Large intestine (tissue), 12 donors: Measurements from ENCODE around the gene CELF3. TPM values are rescaled to one million over a fixed set of nuclear protein-coding genes. Genes with fewer than 3 reads are reported as not detected.

Source experiments
- DNase-seq, 2 donors: peaks; one replicate each; pipeline versions ENCODE4 v3.0.0 to v3.0.0-alpha.2; 2013
- H3K27ac ChIP-seq: one replicate; pipeline ENCODE4 v1.5.1; 2013; ENCODE audit warnings: low read length
- H3K27me3 ChIP-seq: 2 replicates; pipeline ENCODE4 v1.6.1; 2013; ENCODE audit warnings: low read length; ENCODE audit not compliant: control insufficient read depth, insufficient read depth
- H3K36me3 ChIP-seq: 2 replicates; pipeline ENCODE4 v1.6.1; 2013; ENCODE audit warnings: low read length; ENCODE audit not compliant: control insufficient read depth, insufficient read depth
- H3K4me1 ChIP-seq: one replicate; pipeline ENCODE4 v1.6.1; 2013; ENCODE audit warnings: low read length; ENCODE audit not compliant: control insufficient read depth, insufficient read depth
- H3K4me3 ChIP-seq: one replicate; pipeline ENCODE4 v1.5.1; 2013; ENCODE audit warnings: low read length
- H3K9me3 ChIP-seq: one replicate; pipeline ENCODE4 v1.6.1; 2013; ENCODE audit warnings: mild to moderate bottlenecking, low read depth, low read length, moderate library complexity; ENCODE audit not compliant: control insufficient read depth
- WGBS: methylation state at CpG from one replicate; pipeline ENCODE4 v1.1.5; 2013; ENCODE audit warnings: low lambda C conversion rate; ENCODE audit not compliant: insufficient coverage; 5-methylcytosine and 5-hydroxymethylcytosine counted together
- long read RNA-seq, 11 donors: transcript quantifications; one replicate each; lab custom pipeline, GENCODE V29; 2026
- polyA plus RNA-seq: library from polyadenylated mRNA; unstranded; fragments of 120-200 nt; gene quantifications from one replicate; pipeline ENCODE4 v1.2.1, GENCODE V29; 2013

The CELF3 gene
- 57.1 TPM for polyA plus RNA-seq
- long read RNA-seq, donor 1, partial matches to known transcripts, result 0 of 1 reads
- long read RNA-seq, donor 1, other reads (novel, unspliced or antisense), result 0 of 1 reads
- long read RNA-seq, donor 2, partial matches to known transcripts, result 0 of 1 reads
- long read RNA-seq, donor 2, other reads (novel, unspliced or antisense), result 0 of 1 reads
- long read RNA-seq, donor 3, result 0 reads
- long read RNA-seq, donor 4, partial matches to known transcripts, result 0 of 1 reads
- long read RNA-seq, donor 4, other reads (novel, unspliced or antisense), result 0 of 1 reads
- long read RNA-seq, donor 5, transcript CELF3-202 (12 exons, 2,335 nt), result major isoform, 5 of 14 reads
- long read RNA-seq, donor 5, partial matches to known transcripts, result 0 of 14 reads
- long read RNA-seq, donor 5, other reads (novel, unspliced or antisense), result 8 of 14 reads
- long read RNA-seq, donor 6, partial matches to known transcripts, result 0 of 2 reads
- long read RNA-seq, donor 6, other reads (novel, unspliced or antisense), result 0 of 2 reads
- long read RNA-seq, donor 7, partial matches to known transcripts, result 0 of 1 reads
- long read RNA-seq, donor 7, other reads (novel, unspliced or antisense), result 0 of 1 reads
- long read RNA-seq, donor 8, partial matches to known transcripts, result 18 of 19 reads
- long read RNA-seq, donor 8, other reads (novel, unspliced or antisense), result 0 of 19 reads
- long read RNA-seq, donor 9, partial matches to known transcripts, result 15 of 39 reads
- long read RNA-seq, donor 9, other reads (novel, unspliced or antisense), result 23 of 39 reads
- long read RNA-seq, donor 10, partial matches to known transcripts, result 5 of 9 reads
- long read RNA-seq, donor 10, other reads (novel, unspliced or antisense), result 0 of 9 reads
- long read RNA-seq, donor 11, partial matches to known transcripts, result 0 of 12 reads
- long read RNA-seq, donor 11, other reads (novel, unspliced or antisense), result 10 of 12 reads

DNA sequence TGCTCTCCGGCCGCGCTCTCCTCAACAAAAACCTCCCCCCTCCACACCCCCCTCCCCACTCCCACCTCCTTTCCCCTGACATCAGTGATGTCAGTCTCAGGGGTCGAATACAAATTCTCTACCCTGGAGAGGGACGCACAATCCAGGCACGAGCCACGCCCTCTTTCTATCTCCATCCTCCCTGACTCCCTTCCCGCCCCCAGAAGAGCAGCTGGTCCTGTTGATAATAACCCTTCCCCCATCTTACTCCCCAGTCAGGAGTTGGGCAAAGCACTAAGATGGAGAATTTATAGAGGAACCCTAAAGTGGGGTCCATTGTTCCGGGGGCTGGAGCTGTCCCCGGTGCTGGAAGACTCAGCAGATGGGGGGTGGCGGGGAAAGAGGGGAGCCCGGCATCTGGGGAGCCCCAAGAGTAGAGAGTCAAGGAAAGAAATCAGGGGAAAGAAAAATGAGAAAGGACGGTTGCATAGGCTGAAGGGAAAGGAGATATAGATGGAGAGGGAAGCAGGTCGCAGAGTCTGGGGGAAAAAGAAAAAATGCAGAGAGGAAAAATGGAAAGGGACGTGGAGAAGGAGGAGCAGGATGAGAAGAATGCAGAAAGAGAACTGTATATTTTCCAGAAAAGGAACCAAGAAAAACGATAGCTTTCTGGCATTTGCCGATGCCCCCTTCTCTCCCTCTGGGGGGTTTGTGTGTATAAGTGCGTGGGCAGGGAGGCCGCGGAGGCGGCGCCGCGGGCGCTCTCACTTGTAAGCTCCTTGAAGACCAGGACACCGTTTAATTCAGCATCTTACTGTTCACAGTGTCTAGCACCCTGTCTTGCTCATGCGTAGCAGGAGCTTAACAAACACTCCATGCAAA, at the start of gene CELF3:
TSS of gene CELF3 (minus strand) at position 33 of the 861 bp plus-strand sequence. CDS start 783 bp downstream, outside the sequence.
- DNase-seq, result peak; percentile 66 to 85
- Histone ChIP-seq H3K9me3 (no peaks in the 10 kb centered on the region), H3K27ac (peak within 1 kb of the TSS; percentile 73), H3K36me3 (peaks cover 4% of the 10 kb centered on the region), H3K27me3 (no peaks in the 10 kb centered on the region), H3K4me3 (peak within 1 kb of the TSS; percentile 58), H3K4me1 (peaks cover 50% of the 10 kb centered on the region)
- 6% methylated on average over 7 of the region's 27 CpGs for WGBS

DNA sequence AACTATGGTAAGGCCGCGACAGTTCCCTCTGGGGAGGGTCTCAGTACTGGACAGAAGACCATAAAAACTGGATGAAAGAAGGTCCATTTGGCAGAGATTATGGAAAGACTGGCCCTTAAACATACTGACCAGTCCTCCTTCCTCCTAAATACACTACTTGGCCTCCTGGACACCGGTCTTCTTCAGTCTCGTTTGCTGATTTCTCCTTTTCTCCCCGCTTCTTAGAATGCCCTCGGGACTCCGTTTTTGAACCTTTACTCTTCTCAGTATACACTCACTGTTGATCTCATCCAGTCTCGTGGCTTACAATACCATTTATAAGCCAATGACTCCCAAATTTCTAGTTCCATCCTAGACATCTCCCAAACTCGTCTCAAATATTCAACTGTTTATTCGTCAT, 47.4 kb upstream of the CELF3 start:
- H3K36me3 ChIP-seq, result peaks cover 26% of the 10 kb centered on the region
- peak overlapping the region; percentile 82 for H3K4me3 ChIP-seq
- WGBS, result 54% methylated on average over 10 of the region's 10 CpGs
- DNase-seq, result no peak
- H3K27me3 ChIP-seq, result no peaks in the 10 kb centered on the region
- H3K27ac ChIP-seq, result peak overlapping the region; percentile 66
- no peaks in the 10 kb centered on the region for H3K4me1 ChIP-seq
- no peaks in the 10 kb centered on the region for H3K9me3 ChIP-seq

GRCh38 chr1:151762941-151763921, 46.6 kb upstream of the CELF3 start, which contains the start of gene MRPL9:
Gene MRPL9, minus strand, starts transcription at chr1:151763496. Its CDS starts 17 bp downstream, at chr1:151763479.
- peaks cover 26% of the 10 kb centered on the region for H3K36me3 ChIP-seq
- WGBS, result 0% methylated on average over 2 of the region's 68 CpGs
- peak; percentile 64 to 87 for DNase-seq
- no peaks in the 10 kb centered on the region for H3K9me3 ChIP-seq
- H3K27me3 ChIP-seq, result no peaks in the 10 kb centered on the region
- H3K4me1 ChIP-seq, result no peaks in the 10 kb centered on the region
- peak within 1 kb of the TSS; percentile 82 for H3K4me3 ChIP-seq
- peak within 1 kb of the TSS; percentile 66 for H3K27ac ChIP-seq

DNA sequence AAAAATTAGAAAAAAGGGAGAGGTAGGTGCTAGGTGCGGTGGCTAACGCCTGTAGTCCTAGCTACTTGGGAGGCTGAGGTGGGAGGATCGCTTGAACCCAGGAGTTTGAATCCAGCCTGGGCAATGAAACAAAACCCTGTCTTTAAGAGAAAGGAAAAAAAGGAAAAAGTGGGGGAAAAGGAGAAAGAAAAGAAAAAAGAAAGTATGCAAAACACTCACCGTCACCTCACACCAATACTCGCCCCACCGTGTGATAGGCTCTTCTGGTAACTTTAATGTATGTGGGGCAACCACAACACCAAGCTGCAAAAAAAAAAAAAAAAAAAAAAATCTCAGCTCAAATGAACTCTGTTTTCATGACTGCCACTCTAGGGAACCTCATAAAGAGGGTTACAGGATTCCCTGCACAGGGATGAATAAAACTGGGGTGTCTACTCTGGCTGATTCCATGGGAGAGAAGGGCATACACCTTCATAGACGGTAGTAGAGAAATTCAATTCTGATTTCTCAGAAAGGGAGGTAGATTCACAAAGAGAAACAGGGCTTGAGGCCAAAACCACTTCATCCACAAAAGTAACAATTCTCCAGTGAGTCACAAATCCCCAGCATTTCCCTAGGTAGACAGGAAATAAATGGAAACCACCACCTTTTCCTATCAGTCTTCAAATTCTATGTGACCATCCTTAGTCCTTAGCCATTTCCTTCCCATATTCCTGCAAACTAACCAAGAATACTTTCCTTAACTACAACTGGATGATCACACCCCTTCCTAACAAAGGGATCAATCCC, 44.2 kb upstream of the CELF3 start:
- peaks cover 28% of the 10 kb centered on the region for H3K36me3 ChIP-seq
- no peaks in the 10 kb centered on the region for H3K27me3 ChIP-seq
- H3K27ac ChIP-seq, result no peak overlapping the region
- no CpG with 5 or more reads among the region's 7 CpGs for WGBS
- H3K9me3 ChIP-seq, result no peaks in the 10 kb centered on the region
- no peak for DNase-seq
- no peak overlapping the region for H3K4me3 ChIP-seq
- H3K4me1 ChIP-seq, result no peaks in the 10 kb centered on the region

DNA sequence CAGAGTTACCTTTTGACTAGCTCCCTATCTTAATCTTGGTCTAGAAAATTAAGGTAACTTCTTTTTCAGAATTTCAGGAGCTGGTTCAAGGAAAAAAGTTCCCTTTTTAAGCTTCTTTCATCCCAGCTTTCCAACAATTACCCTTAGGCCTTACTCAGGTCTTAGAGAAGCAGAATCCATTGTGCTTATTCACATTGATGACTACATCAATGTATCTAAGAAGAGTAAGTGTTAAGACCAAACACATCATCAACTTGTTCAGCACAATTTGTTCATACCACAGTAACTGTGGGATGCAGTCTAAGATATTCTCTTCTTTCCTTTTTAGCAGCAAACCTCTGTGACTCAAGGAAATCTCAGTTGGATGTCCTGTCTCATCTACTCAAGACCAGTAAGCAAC, 42.6 kb upstream of the CELF3 start:
- Histone ChIP-seq H3K27me3 (no peaks in the 10 kb centered on the region), H3K4me1 (no peaks in the 10 kb centered on the region), H3K4me3 (no peak overlapping the region), H3K27ac (no peak overlapping the region), H3K9me3 (no peaks in the 10 kb centered on the region), H3K36me3 (peaks cover 28% of the 10 kb centered on the region)
- no peak for DNase-seq

DNA sequence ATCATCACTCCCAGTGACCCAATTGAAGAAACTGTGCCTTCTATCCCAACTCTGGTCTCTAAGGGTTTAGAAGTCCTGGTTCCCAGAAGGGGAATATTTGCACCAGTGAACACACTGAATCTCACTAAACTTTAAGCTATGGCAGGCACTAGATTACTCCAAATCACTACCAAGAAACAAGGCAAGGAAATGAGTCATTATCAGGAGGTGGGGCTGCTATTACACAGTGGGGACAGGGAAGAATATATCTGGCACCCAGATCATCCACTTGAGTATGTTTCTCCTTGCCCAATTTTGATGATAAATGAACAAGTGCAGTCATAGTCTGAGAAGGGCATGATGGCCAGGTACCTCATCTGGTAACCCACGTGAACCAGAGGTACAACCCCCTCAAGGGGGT, 39.7 kb upstream of the CELF3 start:
- no peak for DNase-seq

GRCh38 chr1:151741516-151741915, 24.9 kb upstream of the CELF3 start:
- H3K36me3 ChIP-seq, result no peaks in the 10 kb centered on the region
- peaks cover 4% of the 10 kb centered on the region for H3K9me3 ChIP-seq
- H3K27me3 ChIP-seq, result peaks cover 3% of the 10 kb centered on the region
- H3K27ac ChIP-seq, result no peak overlapping the region
- DNase-seq, result no peak
- WGBS, result no CpG with 5 or more reads among the region's 4 CpGs
- H3K4me3 ChIP-seq, result no peak overlapping the region
- peaks cover 3% of the 10 kb centered on the region for H3K4me1 ChIP-seq

More for the DNA sequence above, 39.7 kb upstream of the CELF3 start:
- Histone ChIP-seq H3K4me1 (no peaks in the 10 kb centered on the region), H3K9me3 (no peaks in the 10 kb centered on the region), H3K4me3 (no peak overlapping the region), H3K27me3 (no peaks in the 10 kb centered on the region), H3K27ac (no peak overlapping the region), H3K36me3 (peaks cover 22% of the 10 kb centered on the region)
- no CpG with 5 or more reads among the region's 1 CpG for WGBS

GRCh38 chr1:151739590-151740355, 23.2 kb upstream of the CELF3 start:
- no CpG with 5 or more reads among the region's 3 CpGs for WGBS
- Histone ChIP-seq H3K36me3 (no peaks in the 10 kb centered on the region), H3K4me1 (peaks cover 5% of the 10 kb centered on the region), H3K9me3 (peaks cover 4% of the 10 kb centered on the region), H3K27me3 (peaks cover 3% of the 10 kb centered on the region), H3K27ac (no peak overlapping the region), H3K4me3 (no peak overlapping the region)
- DNase-seq, result peak; percentile 40 to 59
